AG04450 (cell line): Measurements from ENCODE around the gene HSPA4. TPM values are rescaled to one million over a fixed set of nuclear protein-coding genes. Genes with fewer than 3 reads are reported as not detected.
A peak's percentile ranks its signal among the peaks of the same experiment; 100 is the strongest.

Source experiments
- CTCF ChIA-PET: fragments of 300-600, 350-600 bp; formaldehyde crosslinking; extraction: SDS; loops from one replicate; lab custom pipeline; 2022; ENCODE audit warnings: antibody characterized with exemption, inconsistent platforms; lab: Charles Lee
- POLR2A ChIA-PET: fragments of 350-600 bp; formaldehyde crosslinking; extraction: SDS; loops from one replicate; lab custom pipeline; 2021; ENCODE audit warnings: antibody characterized with exemption, inconsistent platforms; lab: Yijun Ruan, JAX
- DNase-seq: peaks from one replicate; pipeline ENCODE4 v3.0.0-alpha.2; 2011; ENCODE audit warnings: low read depth, low spot score
- H3K27ac ChIP-seq: one replicate; pipeline ENCODE4 v1.5.1; 2012; ENCODE audit warnings: low read depth, low read length, control low read depth
- H3K27me3 ChIP-seq: one replicate; pipeline ENCODE4 v1.6.0; 2012; ENCODE audit warnings: low read length; ENCODE audit not compliant: control insufficient read depth, insufficient read depth
- H3K4me3 ChIP-seq: 2 replicates; pipeline ENCODE4 v1.5.1; 2011; ENCODE audit warnings: mild to moderate bottlenecking, low read depth, low read length, control low read depth
- H3K9me3 ChIP-seq: 2 replicates; pipeline ENCODE4 v1.5.1; 2012; ENCODE audit warnings: low read length; ENCODE audit not compliant: control insufficient read depth, insufficient read depth
- CTCF ChIP-seq: IDR thresholded peaks from 2 replicates; pipeline ENCODE4 v1.5.1; 2011; ENCODE audit warnings: low read depth, low read length, control low read depth, inconsistent platforms
- polyA plus RNA-seq: library from polyadenylated mRNA; depleted of rRNA; stranded (reverse); fragments of >200 nt; gene quantifications from 2 replicates; pipeline ENCODE4 v1.2.3, GENCODE V29; 2011

Gene HSPA4
- polyA plus RNA-seq, 1 experiment, result 96.9 TPM

GRCh38 chr5:133025804-133026663, 25.8 kb upstream of the HSPA4 start, which contains the start of gene ZCCHC10:
ZCCHC10 (minus strand) TSS chr5:133026549; CDS start chr5:133026537, 12 bp downstream.
- H3K27ac ChIP-seq, result peak within 1 kb of the TSS; percentile 92
- CTCF ChIA-PET, result interaction anchor here (1.2 kb wide), 1 partner anchor 26 kb away, joined by 3 read pairs; the partner anchor contains the start of gene HSPA4
- no peaks in the 10 kb centered on the region for H3K27me3 ChIP-seq
- no peak for TF ChIP-seq CTCF
- H3K4me3 ChIP-seq, result peak within 1 kb of the TSS; percentile 90
- peak; percentile 79 for DNase-seq
- POLR2A ChIA-PET, result interaction anchor here (1.3 to 1.6 kb wide), 2 partner anchors 26 to 62 kb away, joined by 4 to 11 read pairs; partner anchors contain the start of genes AFF4 and HSPA4
- no peaks in the 10 kb centered on the region for H3K9me3 ChIP-seq

- ChIA-PET CTCF (no interaction called here), POLR2A (interaction anchor here (0.6 to 0.8 kb wide), 2 partner anchors 63 to 77 kb away, joined by 3 read pairs; partner anchors contain the start of gene AFF4)
- no peak overlapping the region for H3K27ac ChIP-seq
- H3K9me3 ChIP-seq, result no peaks in the 10 kb centered on the region
- H3K4me3 ChIP-seq, result peak overlapping the region; percentile 90
- TF ChIP-seq CTCF, result no peak
- no peak for DNase-seq
- no peaks in the 10 kb centered on the region for H3K27me3 ChIP-seq
Measured at GRCh38 chr5:133026664-133027153, 25.1 kb upstream of the HSPA4 start.

GRCh38 chr5:133029416-133029815, 22.4 kb upstream of the HSPA4 start:
- CTCF ChIA-PET, result no interaction called here

GRCh38 chr5:133030343-133031005, 21.3 kb upstream of the HSPA4 start:
- no peak for TF ChIP-seq CTCF
- no peak for DNase-seq
- CTCF ChIA-PET, result no interaction called here
- no peaks in the 10 kb centered on the region for H3K27me3 ChIP-seq
- no peak overlapping the region for H3K27ac ChIP-seq
- POLR2A ChIA-PET, result interaction anchor here (1.1 kb wide), 1 partner anchor 67 kb away, joined by 4 read pairs; the partner anchor contains the start of gene AFF4
- H3K4me3 ChIP-seq, result no peak overlapping the region
- H3K9me3 ChIP-seq, result no peaks in the 10 kb centered on the region

More at GRCh38 chr5:133029416-133029815, 22.4 kb upstream of the HSPA4 start:
- H3K9me3 ChIP-seq, result no peaks in the 10 kb centered on the region
- POLR2A ChIA-PET, result interaction anchor here (1.1 kb wide), 1 partner anchor 66 kb away, joined by 4 read pairs; the partner anchor contains the start of gene AFF4
- TF ChIP-seq CTCF, result no peak
- no peaks in the 10 kb centered on the region for H3K27me3 ChIP-seq
- no peak overlapping the region for H3K27ac ChIP-seq
- DNase-seq, result no peak
- H3K4me3 ChIP-seq, result no peak overlapping the region
